ENCODE data around the gene JADE3.

JADE3 gene

DNA sequence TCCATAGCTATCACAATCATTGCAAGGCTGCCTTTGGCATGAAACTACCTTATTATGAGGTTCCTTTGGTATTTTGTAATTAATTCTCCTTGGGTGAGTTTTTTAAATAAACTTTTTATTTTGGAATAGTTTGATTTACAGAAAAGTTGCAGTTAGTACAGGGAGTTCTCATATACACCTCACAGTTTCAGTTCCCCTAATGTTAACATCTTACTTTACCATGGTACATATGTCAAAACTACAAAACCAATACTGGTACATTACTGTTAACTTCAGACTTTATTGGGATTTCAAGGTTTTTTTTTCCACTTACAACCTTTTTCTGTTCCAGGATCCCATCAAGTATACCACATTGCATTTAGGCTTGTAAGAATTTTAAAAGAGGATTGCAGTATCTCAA, 114.0 kb downstream of the JADE3 start:
- no peak for DNase-seq (ENCODE audit: low read depth in 2 of 2)

DNA sequence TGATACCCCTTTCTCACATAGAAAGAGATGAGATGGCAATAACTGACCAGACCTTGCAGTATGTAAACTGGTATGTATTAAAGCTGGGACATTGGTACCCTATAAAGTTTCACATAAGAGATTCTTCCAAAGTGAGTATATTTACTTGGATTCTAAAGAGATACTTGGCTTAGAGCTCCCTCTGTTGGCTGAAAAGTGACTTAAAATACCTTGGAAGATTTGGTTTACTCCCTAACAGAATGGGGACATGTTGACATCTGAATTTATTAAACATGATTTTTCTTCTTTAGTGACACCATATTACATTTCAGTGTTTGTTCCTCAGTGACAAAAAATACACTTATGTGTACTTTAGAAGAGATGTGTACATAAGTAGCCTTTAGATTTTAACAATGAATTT, 118.1 kb downstream of the JADE3 start:
- no peak for DNase-seq (ENCODE audit: low read depth in 2 of 2)

DNA sequence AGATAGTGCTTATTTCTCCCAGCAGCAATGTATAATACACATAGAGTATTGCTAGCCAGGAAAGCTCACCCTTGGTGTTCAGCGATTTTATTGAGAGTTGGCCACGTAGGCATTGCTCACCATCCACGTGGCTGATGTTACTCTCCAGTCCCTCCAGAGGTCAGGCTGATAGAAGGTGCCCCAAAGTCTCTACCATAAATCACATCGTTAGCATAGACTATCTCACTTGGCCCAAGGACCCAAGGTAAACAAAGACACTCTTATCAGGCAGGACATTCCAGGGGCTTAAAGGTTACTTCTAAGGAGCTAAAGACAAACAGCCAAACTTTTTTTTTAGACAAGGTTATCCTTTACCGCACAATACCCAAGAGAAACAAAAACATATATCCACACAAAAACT, 135.8 kb downstream of the JADE3 start:
- no peak for DNase-seq (ENCODE audit: low read depth in 2 of 2)

DNA sequence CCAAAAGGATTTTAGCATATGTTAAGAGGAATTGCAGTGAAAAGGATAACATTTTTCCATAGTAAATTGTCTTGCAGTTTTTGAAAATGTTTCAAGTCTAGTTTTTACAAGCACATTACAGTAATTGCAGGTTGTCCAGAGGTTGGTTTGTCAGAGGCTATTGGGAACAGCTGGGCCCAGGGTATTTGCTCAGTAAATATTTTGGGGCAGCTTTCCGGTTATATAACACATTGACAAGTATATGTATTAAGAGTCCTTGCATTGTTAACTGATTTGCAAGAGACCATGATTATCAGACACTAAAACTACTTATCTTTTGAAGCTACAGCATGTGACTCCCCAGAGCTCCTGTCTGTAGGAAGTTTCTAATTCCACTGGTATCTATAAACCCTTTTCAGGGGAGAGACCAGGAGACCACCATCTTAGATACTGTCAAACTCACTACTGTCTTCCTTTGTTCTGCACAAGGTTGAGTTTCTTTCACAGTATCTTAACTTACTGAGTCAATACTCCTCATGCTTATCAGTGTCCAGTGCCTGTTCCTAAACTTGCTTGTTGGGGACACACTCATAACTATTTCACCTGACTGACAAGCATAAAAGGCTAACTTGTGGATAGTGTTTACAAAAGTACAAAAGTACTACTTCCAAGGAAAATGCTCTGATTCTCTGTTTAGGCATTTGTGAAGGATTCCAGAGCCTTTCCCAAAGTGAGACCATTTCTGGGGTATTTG, 147.1 kb downstream of the JADE3 start:
- no peak for DNase-seq (ENCODE audit: low read depth in 2 of 2)

DNA sequence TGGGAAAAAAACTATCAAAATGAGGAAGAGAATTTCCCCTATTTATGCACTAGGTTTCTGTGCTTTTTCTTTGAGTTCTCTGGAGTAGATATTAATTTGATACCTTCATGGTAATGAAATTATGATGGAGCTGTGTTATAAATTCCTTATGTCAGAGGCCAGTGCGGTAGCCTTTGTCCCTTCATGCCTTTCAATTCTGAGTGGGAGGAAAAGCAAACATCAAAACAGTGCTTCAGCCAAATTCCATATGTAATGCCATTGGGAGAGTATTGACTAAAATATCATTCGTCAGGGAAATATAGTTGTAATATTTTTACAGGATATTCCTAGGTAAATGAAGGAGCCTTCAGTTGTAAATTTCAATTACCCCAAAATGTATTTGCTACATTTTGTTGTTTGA, 148.5 kb downstream of the JADE3 start:
- no peak for DNase-seq (ENCODE audit: low read depth in 2 of 2)

DNA sequence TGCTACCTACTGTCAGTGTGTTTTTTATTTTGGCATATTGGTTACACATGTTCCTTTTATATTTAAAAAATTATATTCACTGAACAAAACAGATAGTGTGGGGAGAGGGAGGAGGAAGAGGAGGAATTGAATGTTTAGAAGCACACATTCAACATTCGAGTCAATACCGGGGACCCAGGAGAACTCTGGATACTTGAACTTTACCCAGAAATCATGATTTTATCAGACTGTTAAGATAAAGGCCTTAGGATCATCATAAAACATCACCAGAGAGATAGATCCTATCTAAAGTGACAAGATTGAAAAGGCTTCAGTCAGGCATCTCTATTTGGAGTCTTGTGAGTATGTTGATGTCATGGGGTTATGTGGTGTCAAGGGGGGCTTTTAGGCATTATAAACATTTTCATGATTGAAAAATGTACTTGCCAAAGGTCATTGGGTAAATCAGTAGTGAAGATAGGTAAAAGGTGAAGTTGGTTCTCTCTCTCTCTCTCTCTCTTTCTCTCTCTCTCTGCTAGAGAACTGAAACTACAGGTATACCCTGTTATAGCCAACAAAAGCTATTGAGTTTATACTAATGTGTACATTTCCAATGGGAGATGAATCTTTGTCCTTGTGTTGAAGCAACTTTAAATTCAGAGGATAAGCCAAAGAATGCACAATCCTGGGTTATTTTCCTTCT, 149.2 kb downstream of the JADE3 start:
- DNase-seq (ENCODE audit: low read depth in 2 of 2), result no peak

DNA sequence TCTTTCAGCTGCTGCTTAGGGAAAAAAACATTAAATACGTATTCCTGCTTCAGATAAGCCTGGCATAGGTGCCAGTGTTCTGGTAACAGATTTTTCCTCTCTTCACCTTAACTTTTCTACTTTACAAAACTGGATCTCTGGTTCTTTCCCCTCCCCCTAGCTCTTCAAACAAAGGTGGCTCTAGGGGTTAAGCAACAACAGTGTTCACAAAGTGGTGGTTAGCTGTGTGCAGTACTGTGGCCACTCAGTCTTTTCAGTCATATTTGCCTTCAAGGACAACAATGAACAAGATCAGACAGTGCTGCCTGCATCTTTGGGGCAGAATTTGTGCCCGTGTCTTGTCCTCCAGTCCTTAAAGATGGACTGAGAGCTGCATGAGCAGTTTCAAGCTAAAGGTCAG, 151.0 kb downstream of the JADE3 start:
- no peak for DNase-seq (ENCODE audit: low read depth in 2 of 2)

DNA sequence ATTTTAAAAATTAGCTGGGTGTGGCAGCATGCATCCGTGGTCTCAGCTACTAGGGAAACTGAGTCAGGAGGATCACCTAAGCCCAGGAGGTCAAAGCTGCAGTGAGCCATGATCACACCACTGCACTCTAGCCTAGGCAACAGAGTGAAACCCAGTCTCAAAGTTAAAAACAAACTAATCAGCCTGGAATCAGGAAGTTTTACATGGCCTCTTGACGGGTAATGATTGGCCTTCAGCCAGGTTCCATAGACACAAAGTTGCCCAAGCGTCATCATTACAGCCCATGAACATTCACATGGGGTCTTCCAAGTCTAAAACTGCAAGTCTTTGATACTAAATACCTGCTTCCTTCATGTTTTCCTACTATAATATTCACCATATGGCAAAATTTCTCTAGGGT, 156.0 kb downstream of the JADE3 start:
- DNase-seq (ENCODE audit: low read depth in 2 of 2), result no peak

DNA sequence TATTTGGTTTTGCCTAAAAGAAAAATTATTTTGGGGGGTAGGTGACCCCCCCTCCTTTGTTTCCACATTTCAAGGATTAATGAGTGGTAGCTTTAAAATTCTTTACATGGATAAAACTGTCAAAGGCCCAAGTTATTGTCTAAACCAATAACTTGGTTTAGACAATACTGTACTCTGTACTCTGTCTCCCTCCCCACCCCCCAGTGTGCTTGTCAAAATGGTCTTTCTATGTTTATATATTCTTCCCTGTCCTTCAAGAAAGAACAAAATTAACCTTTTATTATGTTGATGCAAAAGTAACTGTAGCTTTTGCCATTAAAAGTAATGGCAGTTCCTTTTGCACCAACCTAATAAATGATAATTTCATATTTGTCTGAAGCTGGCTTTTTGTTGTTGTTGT, 156.5 kb downstream of the JADE3 start:
- no peak for DNase-seq (ENCODE audit: low read depth in 2 of 2)

DNA sequence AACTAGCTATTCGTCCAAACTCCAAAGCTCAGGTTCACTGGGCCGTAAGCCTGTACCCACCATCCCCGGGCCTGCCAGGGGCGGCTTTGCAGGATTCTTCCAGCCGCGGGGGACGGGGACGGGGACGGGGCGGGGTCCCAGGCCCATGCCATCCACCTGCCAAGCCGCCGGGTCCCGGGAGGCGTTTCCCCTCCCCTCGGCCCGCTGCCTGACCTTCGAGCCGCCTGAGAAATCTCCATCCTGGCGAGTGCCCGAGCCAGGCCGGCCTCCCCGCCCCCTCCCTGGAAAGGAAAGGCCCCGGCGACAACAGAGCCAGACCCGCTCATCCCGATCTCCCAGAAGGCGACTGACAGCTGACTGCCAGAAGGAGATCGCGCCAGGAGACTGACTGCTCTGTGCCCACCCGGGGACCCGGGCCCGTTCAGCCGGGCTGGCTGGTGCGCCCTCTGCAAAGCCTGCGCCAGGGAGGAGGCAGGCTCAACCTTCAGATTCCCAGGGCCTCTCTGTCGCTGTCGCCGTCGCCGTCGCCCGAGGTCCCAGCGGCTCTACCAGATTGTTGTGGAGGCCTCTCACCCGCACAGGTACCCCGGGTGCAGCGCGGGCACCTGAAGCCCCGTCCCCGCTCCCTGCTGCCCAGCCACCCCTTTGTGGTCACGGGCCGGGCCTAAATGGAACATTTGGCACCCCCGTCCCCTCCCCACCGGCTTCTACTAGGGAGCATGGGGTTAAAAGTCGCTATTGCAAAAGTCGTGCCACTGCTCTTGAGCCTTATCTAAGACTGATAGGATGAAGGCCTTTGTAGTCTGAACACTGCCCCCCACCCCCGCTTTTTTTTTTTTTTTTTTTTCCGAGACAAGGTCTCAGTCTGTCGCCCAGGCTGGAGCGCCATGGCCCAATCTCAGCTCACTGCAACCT, 166.2 kb downstream of the JADE3 start, which contains the start of gene RGN:
Gene RGN (plus strand): TSS at position 315 of the 915 bp plus-strand sequence. CDS start 2,702 bp downstream, outside the sequence.
- no peak for DNase-seq (ENCODE audit: low read depth in 2 of 2)

DNA sequence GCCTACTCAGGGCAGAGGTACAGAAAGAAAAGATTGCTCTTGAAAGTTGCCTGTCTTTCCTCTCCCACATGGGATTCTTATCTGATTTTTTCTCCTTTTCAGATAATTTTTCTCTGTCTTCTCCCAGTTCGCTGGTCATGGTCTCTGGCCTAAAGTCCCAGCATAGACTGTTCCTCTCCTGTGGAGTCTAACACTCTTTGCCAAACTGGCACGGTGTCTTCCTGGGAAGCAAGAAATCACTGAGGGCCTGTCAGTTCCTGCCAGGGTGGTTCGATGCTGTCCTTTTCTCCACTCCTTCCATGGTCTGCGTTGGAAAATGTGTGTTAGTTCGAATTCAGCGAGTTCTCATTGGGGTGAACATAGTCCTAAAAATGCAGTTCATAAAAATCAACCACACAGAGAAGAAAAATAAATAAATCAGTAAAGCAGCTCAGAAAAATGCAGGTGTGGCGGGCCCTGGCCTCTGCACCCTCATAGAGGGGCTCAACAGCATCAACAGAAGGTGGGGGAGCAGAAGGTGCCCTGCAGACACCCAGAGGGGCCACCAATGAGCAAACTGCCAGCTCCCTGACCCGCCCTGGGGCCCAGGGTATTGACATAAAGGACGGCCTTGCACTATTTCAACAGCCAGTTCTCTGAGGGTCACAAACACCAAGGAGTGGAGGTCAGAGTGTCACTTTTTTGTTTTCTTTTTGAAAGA, 168.1 kb downstream of the JADE3 start:
- no peak for DNase-seq (ENCODE audit: low read depth in 2 of 2)

DNA sequence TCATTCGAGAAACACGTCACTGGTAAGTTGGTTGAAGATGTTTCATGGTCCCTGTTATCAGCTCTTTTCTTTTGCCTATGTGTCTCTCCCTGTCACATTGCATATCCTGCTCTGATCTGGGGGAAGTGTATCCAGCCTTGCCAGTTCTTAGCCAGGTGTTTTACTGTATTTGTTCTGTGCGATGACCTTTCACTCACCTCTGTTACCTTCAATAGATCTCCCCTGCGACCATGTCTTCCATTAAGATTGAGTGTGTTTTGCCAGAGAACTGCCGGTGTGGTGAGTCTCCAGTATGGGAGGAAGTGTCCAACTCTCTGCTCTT, 168.7 kb downstream of the JADE3 start:
- no peak for DNase-seq (ENCODE audit: low read depth in 2 of 2)

DNA sequence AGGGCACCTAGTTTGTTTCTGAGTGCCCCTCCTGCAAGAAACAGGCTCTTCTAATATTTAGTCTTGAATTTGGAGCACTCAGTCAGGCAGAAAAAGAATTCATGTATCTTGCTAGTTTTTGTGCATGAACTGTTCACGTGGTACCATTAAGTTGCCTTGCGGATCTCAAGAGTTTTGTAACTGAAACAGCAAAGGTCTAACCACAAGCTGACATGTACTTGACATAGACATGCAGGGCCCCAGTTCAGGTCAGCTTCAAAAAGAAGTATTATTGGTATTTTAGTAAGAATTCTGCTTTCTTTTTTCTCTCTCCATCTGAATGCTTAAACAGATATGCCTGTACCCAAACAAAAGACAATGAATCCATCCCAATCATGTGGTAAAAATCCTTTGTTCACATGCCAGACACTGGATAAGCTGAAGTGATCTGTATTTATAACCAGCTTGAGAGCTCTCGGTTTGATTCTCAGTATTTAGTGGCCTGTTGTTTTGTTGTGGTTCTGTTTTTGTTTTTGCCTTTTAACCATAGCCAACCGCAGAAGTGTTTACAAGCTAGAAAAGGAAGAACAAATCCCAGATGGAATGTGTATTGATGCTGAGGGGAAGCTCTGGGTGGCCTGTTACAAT, 179.0 kb downstream of the JADE3 start:
- no peak for DNase-seq (ENCODE audit: low read depth in 2 of 2)

DNA sequence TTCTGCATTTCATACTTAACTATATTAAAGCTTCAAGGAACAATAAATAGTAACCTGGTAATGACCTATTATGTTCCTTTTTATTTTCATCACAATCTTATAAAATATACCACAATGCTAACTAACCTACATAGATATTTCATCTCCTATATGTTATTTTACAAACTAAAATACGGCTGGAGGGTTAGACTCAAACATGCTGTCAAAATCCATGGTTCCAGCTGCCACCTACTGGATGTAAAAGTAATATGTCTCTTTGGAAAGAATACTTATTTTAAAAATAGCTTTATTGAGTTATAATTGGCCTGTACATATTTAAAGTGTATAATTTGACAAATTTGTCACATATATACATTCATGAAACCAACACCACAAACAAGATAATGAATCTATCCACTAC, 181.0 kb downstream of the JADE3 start:
- no peak for DNase-seq (ENCODE audit: low read depth in 2 of 2)

DNA sequence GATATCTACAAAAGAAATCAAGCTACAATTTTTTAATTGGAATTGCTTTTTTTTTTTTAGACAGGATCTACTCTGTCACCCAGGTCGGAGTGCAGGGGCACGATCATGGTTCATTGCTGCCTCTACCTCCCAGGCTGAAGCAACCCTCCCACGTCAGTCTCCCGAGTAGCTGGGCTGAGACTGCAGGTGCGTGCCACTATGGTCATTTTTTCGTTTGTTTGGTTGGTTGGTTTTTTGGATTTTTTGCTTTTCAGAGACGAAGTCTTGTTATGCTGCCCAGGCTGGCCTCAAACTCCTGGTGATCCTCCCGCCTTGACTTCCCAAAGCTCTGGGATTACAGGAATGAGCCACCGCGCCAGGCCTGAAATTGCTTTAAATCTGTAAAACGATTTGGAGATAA, 181.6 kb downstream of the JADE3 start:
- no peak for DNase-seq (ENCODE audit: low read depth in 2 of 2)

DNA sequence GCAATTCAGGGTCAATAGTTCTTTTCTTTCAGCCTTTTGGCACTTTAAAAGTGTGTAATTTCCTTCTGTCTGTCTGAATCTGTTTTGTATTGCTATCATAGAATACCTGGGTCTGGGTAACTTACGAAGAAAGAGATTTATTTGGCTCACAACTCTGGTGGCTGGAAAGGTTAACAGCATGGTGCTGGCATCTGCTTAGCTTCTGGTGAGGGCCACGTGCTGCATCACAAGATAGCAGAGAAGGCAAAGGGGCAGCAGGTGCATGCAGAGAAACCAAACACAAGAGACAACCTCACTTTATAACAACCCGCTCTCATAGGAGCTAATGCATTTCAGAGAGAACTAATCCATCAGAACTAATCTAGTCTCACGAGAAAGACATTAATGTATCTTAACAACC, 184.8 kb downstream of the JADE3 start:
- no peak for DNase-seq (ENCODE audit: low read depth in 2 of 2)

DNA sequence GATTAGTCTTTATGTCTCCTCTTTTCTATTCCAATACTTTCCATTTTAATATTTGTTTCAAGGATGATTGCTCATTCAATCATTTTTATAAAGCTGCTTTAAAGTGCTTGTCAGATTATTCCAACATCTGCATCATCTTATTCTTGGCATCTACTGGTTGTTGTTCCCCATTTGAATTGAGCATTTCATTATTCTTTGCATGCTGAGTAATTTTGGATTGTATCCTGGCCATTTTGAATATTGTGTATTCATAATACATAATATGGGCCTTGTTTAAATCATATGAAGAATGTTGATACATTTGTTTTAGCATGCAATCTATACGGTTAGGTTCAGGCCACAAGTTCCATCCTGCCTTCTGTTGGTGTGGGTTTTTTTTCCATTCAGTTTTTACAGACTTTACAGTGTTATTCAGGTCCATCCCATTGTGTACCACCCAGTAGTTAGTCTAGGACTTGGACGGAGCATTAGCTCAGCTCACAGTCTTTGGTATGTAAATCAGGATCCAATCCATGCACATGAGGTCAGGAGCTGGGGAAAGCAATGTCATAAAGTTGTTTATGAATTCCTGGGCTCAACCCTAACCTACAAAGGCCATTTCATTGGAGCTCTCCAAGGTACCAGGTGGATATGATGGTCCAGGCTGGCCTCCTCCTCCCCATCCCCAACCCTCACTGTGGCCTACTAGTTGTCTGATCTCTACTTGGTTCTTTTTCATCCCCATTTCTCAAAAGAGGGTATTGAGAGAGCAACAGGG, 186.3 kb downstream of the JADE3 start:
- no peak for DNase-seq (ENCODE audit: low read depth in 2 of 2)

DNA sequence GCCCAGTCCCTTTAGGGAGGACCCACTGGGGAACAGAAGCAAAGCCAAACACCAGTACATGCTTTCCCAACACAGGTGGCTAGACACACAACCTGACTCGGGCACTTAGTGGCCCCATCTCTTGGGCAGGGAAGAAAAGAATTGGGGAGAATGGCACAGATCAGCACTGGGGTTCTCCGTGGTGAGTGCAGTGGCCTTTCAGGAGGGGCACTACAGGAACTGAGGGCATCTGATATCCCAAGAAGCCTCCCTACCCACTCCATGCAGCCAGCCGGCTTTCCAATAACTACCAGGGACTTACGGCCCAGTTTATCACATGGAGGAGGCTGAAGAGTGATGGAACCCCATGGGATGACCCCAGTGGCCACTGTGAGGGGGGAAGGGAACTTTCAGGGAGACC, 189.0 kb downstream of the JADE3 start:
- no peak for DNase-seq (ENCODE audit: low read depth in 2 of 2)

Data from stimulated activated CD8-positive, alpha-beta memory T cell treated with anti-CD3 and anti-CD28 coated beads, Interleukin-7, amount 100 ng/mL, for 1 hour (primary cell).